B cell (primary cell): ENCODE measurements around the gene RBM20. TPM values are rescaled to one million over a fixed set of nuclear protein-coding genes. Genes with fewer than 3 reads are reported as not detected.

Experiments used
- ATAC-seq: fragments of 200-7000 bp; cut with Tn5 transposase; one replicate; pipeline ENCODE4 v1.10.0; 2021; ENCODE audit warnings: low read depth, mild to moderate bottlenecking, moderate number of reproducible peaks, moderate library complexity
- CTCF ChIA-PET: fragments of 350-600 bp; sonication (Branson Sonifier 250); formaldehyde crosslinking; loops from one replicate; lab custom pipeline; 2021; ENCODE audit warnings: antibody characterized with exemption, inconsistent platforms; lab: Charles Lee
- POLR2A ChIA-PET: fragments of 350-600 bp; sonication (Branson Sonifier 250); formaldehyde crosslinking; loops from one replicate; lab custom pipeline; 2021; ENCODE audit warnings: antibody characterized with exemption; lab: Charles Lee
- DNase-seq: peaks from one replicate; pipeline ENCODE4 v3.0.0; 2013
- H2AFZ ChIP-seq: 2 replicates; pipeline ENCODE4 v1.6.1; 2012; ENCODE audit warnings: mild to moderate bottlenecking, low read depth, low read length; ENCODE audit not compliant: insufficient read depth, poor library complexity, severe bottlenecking
- H3K27ac ChIP-seq, 2 donors: 1 replicate in 1 of 2; 2 replicates in 1 of 2; pipeline ENCODE4 v1.5.1; 2012 to 2013; ENCODE audit warnings: low read length in 2 of 2, mild to moderate bottlenecking in 2 of 2, moderate library complexity in 1 of 2
- H3K27me3 ChIP-seq, 4 experiments: fragments of 200-600 bp in 1 of 4; sonication (generic) in 1 of 4; replicated peaks in 1 of 4; 1 replicate in 2 of 4; 2 replicates in 2 of 4; pipeline versions ENCODE4 v1.6.1 to v1.7.0; 2013 to 2016; ENCODE audit warnings: low read length in 3 of 4, mild to moderate bottlenecking in 2 of 4, mixed read lengths in 1 of 4, moderate library complexity in 1 of 4; ENCODE audit not compliant: insufficient read depth in 4 of 4, control insufficient read depth in 3 of 4; ENCODE audit errors: control extremely low read depth in 1 of 4
- H3K36me3 ChIP-seq, 2 experiments: replicated peaks in 1 of 2; 1 replicate in 1 of 2; 2 replicates in 1 of 2; pipeline versions ENCODE4 v1.6.1 to v1.7.1; 2013; ENCODE audit warnings: low read length in 1 of 2; ENCODE audit not compliant: insufficient read depth in 2 of 2, control insufficient read depth in 1 of 2; ENCODE audit errors: control extremely low read depth in 1 of 2, extremely low read depth in 1 of 2
- H3K4me1 ChIP-seq, 2 donors: fragments of 200-600 bp in 1 of 2; sonication (generic) in 1 of 2; 1 replicate in 1 of 2; 2 replicates in 1 of 2; pipeline versions ENCODE4 v1.5.1 to v1.6.1; 2013 to 2017; ENCODE audit warnings: low read length in 2 of 2; ENCODE audit not compliant: control insufficient read depth in 2 of 2, insufficient read depth in 2 of 2
- H3K4me2 ChIP-seq: replicated peaks from 2 replicates; pipeline ENCODE3; 2012; ENCODE audit warnings: mild to moderate bottlenecking, low read depth, low read length; ENCODE audit not compliant: poor library complexity, severe bottlenecking
- H3K4me3 ChIP-seq, 5 experiments: fragments of 200-600 bp in 1 of 5; sonication (generic) in 1 of 5; 1 replicate in 3 of 5; 2 replicates in 2 of 5; pipeline versions ENCODE4 v1.5.1 to v1.7.0; 2011 to 2016; ENCODE audit warnings: low read length in 4 of 5, mild to moderate bottlenecking in 4 of 5, low read depth in 2 of 5, control low read depth in 1 of 5, moderate library complexity in 1 of 5; ENCODE audit not compliant: insufficient read depth in 1 of 5; ENCODE audit errors: control extremely low read depth in 1 of 5, extremely low read depth in 1 of 5
- H3K79me2 ChIP-seq: fragments of 200-600 bp; sonication (generic); one replicate; pipeline ENCODE4 v1.6.0; 2016; ENCODE audit warnings: low read length; ENCODE audit not compliant: control insufficient read depth, insufficient read depth
- H3K9ac ChIP-seq: fragments of 200-600 bp; sonication (generic); 2 replicates; pipeline ENCODE4 v1.6.1; 2017; ENCODE audit warnings: mild to moderate bottlenecking, low read length, moderate library complexity
- H3K9me3 ChIP-seq, 3 donors: one replicate each; pipeline versions ENCODE4 v1.6.1 to v1.7.1; 2013; ENCODE audit warnings: low read length in 2 of 3; ENCODE audit not compliant: control insufficient read depth in 2 of 3, insufficient read depth in 1 of 3; ENCODE audit errors: control extremely low read depth in 1 of 3
- H4K20me1 ChIP-seq: 2 replicates; pipeline ENCODE4 v1.6.0; 2012; ENCODE audit warnings: mild to moderate bottlenecking, low read length; ENCODE audit not compliant: insufficient read depth, control insufficient read depth, poor library complexity, severe bottlenecking
- H3K27ac Mint-ChIP-seq: one replicate; pipeline ENCODE4 v1.8.0; 2021; ENCODE audit warnings: mixed read lengths
- H3K27me3 Mint-ChIP-seq: one replicate; pipeline ENCODE4 v1.8.0; 2021; ENCODE audit warnings: mixed read lengths
- H3K4me1 Mint-ChIP-seq: one replicate; pipeline ENCODE4 v1.8.0; 2021; ENCODE audit warnings: mixed read lengths
- H3K4me3 Mint-ChIP-seq: one replicate; pipeline ENCODE4 v1.8.0; 2021; ENCODE audit warnings: mixed read lengths
- H3K9me3 Mint-ChIP-seq: one replicate; pipeline ENCODE4 v1.8.0; 2022; ENCODE audit warnings: mixed read lengths; ENCODE audit not compliant: insufficient read depth
- CTCF ChIP-seq: fragments of 200-600 bp; IDR thresholded peaks from one replicate; pipeline ENCODE4 v1.8.0; 2022; ENCODE audit warnings: antibody characterized with exemption, mild to moderate bottlenecking
- EZH2 ChIP-seq: IDR thresholded peaks from 2 replicates; pipeline ENCODE4 v1.6.1; 2012; ENCODE audit warnings: borderline replicate concordance, low read depth, mild to moderate bottlenecking, moderate library complexity, low read length; ENCODE audit not compliant: insufficient read depth, poor library complexity, severe bottlenecking
- WGBS: methylation state at CpG from one replicate; pipeline ENCODE4 v1.1.5; 2013; ENCODE audit warnings: missing lambda C conversion rate; ENCODE audit not compliant: insufficient coverage; 5-methylcytosine and 5-hydroxymethylcytosine counted together
- intact Hi-C: fragments of 100-400 bp; cut with micrococcal nuclease; formaldehyde crosslinking; loops from one replicate; pipeline ENCODE4 v1.10.0; 2022
- polyA plus RNA-seq: library from polyadenylated mRNA; depleted of rRNA; stranded (reverse); fragments of >200 nt; gene quantifications from 2 replicates; pipeline ENCODE4 v1.2.3, GENCODE V29; 2012
- total RNA-seq, 2 donors: library from RNA; stranded (reverse); fragments of 120-200 nt in 1 of 2; gene quantifications; 1 replicate in 1 of 2; 2 replicates in 1 of 2; pipeline versions ENCODE4 v1.2.3 to v1.2.4, GENCODE V29; 2013 to 2022

RBM20 gene
- total and polyA plus RNA-seq, 2 donors (not counting 1 experiment from before 2014, with no cell fraction given), result not detected

GRCh38 chr10:110730345-110731050 lies 86.4 kb downstream of the RBM20 start:
- peaks cover 59% of the 10 kb centered on the region for H3K27me3 Mint-ChIP-seq
- Histone ChIP-seq H4K20me1 (no peaks in the 10 kb centered on the region), H3K9ac (no peak overlapping the region), H3K9me3 (peaks cover 0 to 3% (median 0%) of the 10 kb centered on the region in 3 donors), H3K27me3 (peaks cover 0 to 16% (median 12%) of the 10 kb centered on the region in 4 experiments), H3K79me2 (no peaks in the 10 kb centered on the region), H3K4me2 (no peak overlapping the region), H3K4me3 (no peak overlapping the region), H3K27ac (no peak overlapping the region), H3K36me3 (no peaks in the 10 kb centered on the region), H3K4me1 (peaks cover 0 to 11% of the 10 kb centered on the region in 2 donors), H2AFZ (no peak overlapping the region)
- WGBS, result 90% methylated on average over 9 of the region's 11 CpGs
- no peak overlapping the region for H3K4me3 Mint-ChIP-seq
- H3K27ac Mint-ChIP-seq, result no peak overlapping the region
- ATAC-seq (no peak), DNase-seq (no peak)
- ChIA-PET POLR2A (no interaction called here), CTCF (interaction anchor here (1.1 kb wide), 1 partner anchor 15 kb away, joined by 3 read pairs; no protein-coding TSS in a partner anchor)
- intact Hi-C loops, result no loop called here
- no peaks in the 10 kb centered on the region for H3K9me3 Mint-ChIP-seq
- TF ChIP-seq CTCF, result no peak
- no peak for TF ChIP-seq EZH2
- H3K4me1 Mint-ChIP-seq, result peaks cover 11% of the 10 kb centered on the region

GRCh38 chr10:110733218-110733952 lies 89.2 kb downstream of the RBM20 start:
- Histone ChIP-seq H3K4me1 (peaks cover 0 to 4% of the 10 kb centered on the region in 2 donors), H2AFZ (no peak overlapping the region), H3K4me3 (no peak overlapping the region), H3K79me2 (no peaks in the 10 kb centered on the region), H3K9ac (no peak overlapping the region), H3K9me3 (no peaks in the 10 kb centered on the region), H3K4me2 (no peak overlapping the region), H3K36me3 (no peaks in the 10 kb centered on the region), H3K27me3 (peaks cover 0 to 16% (median 15%) of the 10 kb centered on the region in 4 experiments), H4K20me1 (no peaks in the 10 kb centered on the region), H3K27ac (no peak overlapping the region)
- Mint-ChIP-seq H3K4me1 (peaks cover 7% of the 10 kb centered on the region), H3K27ac (no peak overlapping the region), H3K4me3 (no peak overlapping the region), H3K27me3 (peaks cover 58% of the 10 kb centered on the region), H3K9me3 (no peaks in the 10 kb centered on the region)
- POLR2A ChIA-PET, result no interaction called here
- no peak for DNase-seq
- WGBS, result 73% methylated on average over 10 of the region's 16 CpGs
- ATAC-seq, result no peak
- no peak for TF ChIP-seq CTCF
- no peak for TF ChIP-seq EZH2
- intact Hi-C loops, result no loop called here
- CTCF ChIA-PET, result no interaction called here
